T-helper 2 cell (primary cell): Measurements from ENCODE around the gene TNNI3.
"Not testable (repeated sequence)": the region's sequence is repeated elsewhere in the genome, so short reads cannot be mapped to it uniquely, and the experiment has no call there.

Experiments
- DNase-seq, 5 experiments: peaks; one replicate each; pipeline versions ENCODE4 v3.0.0 to v3.0.0-alpha.2; 2012 to 2022

The TNNI3 gene

DNA sequence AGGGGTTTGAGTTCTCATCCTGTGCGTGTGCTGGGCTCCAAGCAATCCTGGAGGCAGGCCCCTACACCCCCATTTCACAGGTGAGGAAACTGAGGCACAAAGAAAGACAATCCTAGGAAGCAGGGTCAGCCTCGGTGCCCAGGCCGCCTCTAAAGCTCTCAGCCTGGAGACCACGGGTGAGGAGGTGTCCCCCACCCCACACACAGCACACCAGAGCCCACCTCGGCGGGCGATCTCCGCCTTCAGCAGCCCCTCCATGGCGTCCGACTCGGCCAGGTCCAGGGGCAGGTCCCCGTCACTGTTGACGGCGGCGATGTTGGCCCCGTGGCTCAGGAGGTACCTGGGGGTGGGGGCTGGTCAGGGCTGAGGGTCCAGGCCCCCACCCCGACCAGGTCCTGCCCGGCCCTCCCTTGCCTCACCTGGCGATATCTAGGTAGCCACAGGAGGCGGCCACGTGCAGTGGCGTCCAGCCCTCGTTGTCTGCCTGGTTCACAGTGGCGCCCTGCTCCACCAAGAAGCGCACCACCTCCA is 45.2 kb downstream of the TNNI3 start:
- no peak for DNase-seq

GRCh38 chr19:55111238-55111831 is 46.2 kb downstream of the TNNI3 start:
- no peak for DNase-seq

DNA sequence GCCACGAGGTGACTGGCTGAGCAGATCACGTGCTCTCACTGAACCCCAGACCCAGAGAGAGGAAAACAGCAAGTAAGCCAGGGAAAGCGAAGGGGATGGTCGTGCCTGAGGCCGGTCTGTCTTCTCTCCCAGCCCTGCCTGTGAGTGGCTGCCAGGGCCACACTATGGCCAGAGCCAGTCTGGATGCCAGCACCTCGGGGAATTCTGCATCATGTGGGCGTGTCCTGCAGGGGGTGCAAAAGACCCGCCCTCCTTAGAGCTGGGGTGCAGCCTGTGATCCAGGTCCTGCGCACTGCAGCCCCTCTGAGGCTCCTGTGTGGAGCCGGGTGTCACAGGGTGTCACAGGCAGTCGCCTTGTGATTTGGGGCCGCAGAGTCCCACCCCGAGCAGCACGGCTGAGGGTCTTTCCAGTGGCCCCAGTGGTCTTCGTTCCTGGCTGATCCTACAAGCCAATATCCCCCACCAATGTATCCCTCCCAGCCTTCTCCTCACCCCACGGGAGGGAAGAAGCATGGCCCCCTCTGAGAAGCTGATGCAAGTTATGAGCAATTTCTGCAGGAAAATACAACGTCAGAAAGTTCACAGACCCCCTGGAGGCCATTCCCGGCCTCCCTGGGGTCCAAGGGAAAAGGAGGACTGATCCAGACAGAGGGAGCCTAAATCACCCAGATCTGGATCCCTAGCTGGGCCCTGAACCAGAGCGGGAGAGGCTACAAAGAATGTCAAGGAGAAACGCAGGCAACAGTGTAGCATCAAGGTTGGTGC is 47.8 kb downstream of the TNNI3 start:
- DNase-seq, result no peak

GRCh38 chr19:55107252-55107651 is 50.3 kb downstream of the TNNI3 start:
- DNase-seq, result not testable (repeated sequence)

DNA sequence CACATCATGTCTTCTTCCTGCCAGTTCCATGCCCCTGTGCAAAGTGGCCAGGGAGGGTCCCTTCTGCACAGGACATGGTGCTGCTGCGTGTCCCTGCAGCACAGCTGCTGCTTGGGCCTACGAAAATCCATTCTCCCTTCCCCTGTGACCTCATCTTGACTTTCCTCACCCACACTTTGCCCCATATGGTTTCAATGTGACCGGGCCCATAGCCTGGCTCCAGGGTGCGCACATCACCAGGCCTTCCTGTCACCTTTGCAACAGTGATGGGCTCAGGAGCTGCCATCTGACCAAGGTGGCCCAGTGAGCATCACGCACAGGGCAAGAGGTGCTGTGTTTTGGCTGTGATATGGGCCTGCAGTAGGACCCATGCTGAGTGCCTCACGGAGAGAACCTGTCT is 50.9 kb downstream of the TNNI3 start:
- DNase-seq, result no peak

GRCh38 chr19:55105237-55105636 is 52.3 kb downstream of the TNNI3 start:
- no peak for DNase-seq

DNA sequence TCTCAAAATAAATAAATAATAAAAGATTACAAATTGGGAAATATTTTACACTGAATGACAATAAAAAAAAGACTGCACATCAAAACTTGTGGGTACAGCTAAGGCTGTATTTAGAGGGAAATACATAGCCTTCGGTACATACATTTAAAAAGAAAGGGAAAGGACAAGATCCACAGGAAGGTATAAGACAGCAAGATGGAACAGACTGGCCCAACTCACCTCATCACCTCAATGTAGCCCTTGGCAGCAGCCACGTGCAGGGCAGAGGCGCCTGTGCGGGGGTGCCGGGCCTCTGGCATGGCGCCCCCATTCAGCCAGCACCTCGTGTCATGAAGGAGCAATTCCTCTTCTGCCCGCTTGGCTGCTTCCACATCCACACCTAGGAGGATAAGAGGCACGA is 54.3 kb downstream of the TNNI3 start:
- no peak for DNase-seq
